Neural cell (in vitro differentiated cells): ENCODE results near the gene POMT2. TPM values are rescaled to one million over a fixed set of nuclear protein-coding genes. Genes with fewer than 3 reads are reported as not detected.

Experiments used
- H2AFZ ChIP-seq: fragments of 200-600, 300-800 bp; sonication (generic), shearing (Covaris generic); 2 replicates; pipeline ENCODE4 v1.6.0; 2014; ENCODE audit warnings: low read depth, mild to moderate bottlenecking, antibody characterized with exemption, low read length, moderate library complexity
- H3F3A ChIP-seq: fragments of 200-600 bp; shearing (Covaris generic); 2 replicates; pipeline ENCODE4 v1.6.1; 2016; ENCODE audit warnings: mild to moderate bottlenecking, moderate library complexity, mixed read lengths, antibody characterized with exemption, low read length; ENCODE audit not compliant: insufficient read depth, poor library complexity, severe bottlenecking
- H3K27ac ChIP-seq: fragments of 200-600, 300-800 bp; sonication (generic), shearing (Covaris generic); 2 replicates; pipeline ENCODE4 v1.5.1; 2014; ENCODE audit warnings: mild to moderate bottlenecking, low read length, moderate library complexity
- H3K27me3 ChIP-seq: fragments of 300-800, 200-600 bp; sonication (generic), shearing (Covaris generic); 2 replicates; pipeline ENCODE4 v1.6.0; 2014; ENCODE audit warnings: mild to moderate bottlenecking, low read depth, low read length, moderate library complexity; ENCODE audit not compliant: insufficient read depth
- H3K36me3 ChIP-seq: fragments of 300-800, 200-600 bp; sonication (generic), shearing (Covaris generic); 2 replicates; pipeline ENCODE4 v1.5.1; 2014; ENCODE audit warnings: mild to moderate bottlenecking, antibody characterized with exemption, low read length, moderate library complexity; ENCODE audit not compliant: insufficient read depth
- H3K4me2 ChIP-seq: fragments of 300-800, 200-600 bp; sonication (generic), shearing (Covaris generic); 2 replicates; pipeline ENCODE4 v1.6.0; 2014; ENCODE audit warnings: mild to moderate bottlenecking, low read length
- H3K4me3 ChIP-seq: fragments of 300-800, 200-600 bp; sonication (generic), shearing (Covaris generic); 2 replicates; pipeline ENCODE4 v1.5.1; 2014; ENCODE audit warnings: mild to moderate bottlenecking, low read length, moderate library complexity
- H3K79me2 ChIP-seq: fragments of 200-600 bp; shearing (Covaris generic); replicated peaks from 2 replicates; pipeline ENCODE4 v1.6.0; 2014; ENCODE audit warnings: mild to moderate bottlenecking, low read length, moderate library complexity; ENCODE audit not compliant: insufficient read depth
- H3K9ac ChIP-seq: fragments of 300-800, 200-600 bp; sonication (generic), shearing (Covaris generic); 2 replicates; pipeline ENCODE4 v1.6.1; 2016; ENCODE audit warnings: mild to moderate bottlenecking, low read length, mixed read lengths
- H3K9me2 ChIP-seq: fragments of 200-600 bp; shearing (Covaris generic); 2 replicates; pipeline ENCODE4 v1.6.1; 2016; ENCODE audit warnings: mild to moderate bottlenecking, low read length, mixed read lengths; ENCODE audit not compliant: insufficient read depth
- H3K9me3 ChIP-seq: fragments of 200-600, 300-800 bp; sonication (generic), shearing (Covaris generic); 2 replicates; pipeline ENCODE4 v1.6.1; 2016; ENCODE audit warnings: mild to moderate bottlenecking, mixed run types, low read length, moderate library complexity, mixed read lengths
- H4K20me1 ChIP-seq: fragments of 200-600 bp; shearing (Covaris generic); 2 replicates; pipeline ENCODE4 v1.6.1; 2016; ENCODE audit warnings: mild to moderate bottlenecking, mixed run types; ENCODE audit not compliant: insufficient read depth
- EP300 ChIP-seq: fragments of 450-650 bp; conservative IDR thresholded peaks from 2 replicates; pipeline ENCODE4 v1.6.1; 2014; ENCODE audit warnings: antibody characterized with exemption, mild to moderate bottlenecking, moderate library complexity; ENCODE audit not compliant: poor library complexity, severe bottlenecking
- EZH2 ChIP-seq: fragments of 200-600, 300-800 bp; shearing (Covaris generic), sonication (generic); IDR thresholded peaks from 2 replicates; pipeline ENCODE4 v1.6.1; 2014; ENCODE audit warnings: antibody characterized with exemption, low read length, borderline replicate concordance, mild to moderate bottlenecking; ENCODE audit not compliant: insufficient read depth, poor library complexity, severe bottlenecking
- MXI1 ChIP-seq: fragments of 450-650 bp; conservative IDR thresholded peaks from 2 replicates; pipeline ENCODE4 v1.6.1; 2014; ENCODE audit warnings: antibody characterized with exemption, mild to moderate bottlenecking; ENCODE audit not compliant: poor library complexity, severe bottlenecking
- POLR2AphosphoS5 ChIP-seq: IDR thresholded peaks from 2 replicates; pipeline ENCODE4 v1.6.1; 2012
- RAD21 ChIP-seq: fragments of 450-650 bp; conservative IDR thresholded peaks from 2 replicates; pipeline ENCODE4 v1.6.1; 2014; ENCODE audit warnings: antibody characterized with exemption, mild to moderate bottlenecking, moderate library complexity
- SMC3 ChIP-seq: fragments of 450-650 bp; conservative IDR thresholded peaks from 2 replicates; pipeline ENCODE4 v1.6.1; 2014; ENCODE audit warnings: antibody characterized with exemption, mild to moderate bottlenecking, moderate library complexity; ENCODE audit not compliant: poor library complexity
- TAF1 ChIP-seq: IDR thresholded peaks from 2 replicates; pipeline ENCODE4 v1.6.1; 2012; ENCODE audit warnings: low read depth
- polyA plus RNA-seq: library from polyadenylated mRNA; depleted of rRNA; stranded (reverse); fragments of >200 nt; gene quantifications from 2 replicates; pipeline ENCODE4 v1.2.3, GENCODE V29; 2014
- TF ChIP-seq, protein P1 (sequence below): IDR thresholded peaks from 2 replicates; pipeline ENCODE4 v1.6.1; 2012; ENCODE audit warnings: borderline replicate concordance
- TF ChIP-seq, protein P2 (sequence below): fragments of 450-650 bp; IDR thresholded peaks from 2 replicates; pipeline ENCODE4 v1.5.1; 2014; ENCODE audit warnings: antibody characterized with exemption, mild to moderate bottlenecking, moderate library complexity; ENCODE audit not compliant: poor library complexity, severe bottlenecking

Gene POMT2
- polyA plus RNA-seq, 1 donor from 2014 or later, result 9.6 TPM

DNA sequence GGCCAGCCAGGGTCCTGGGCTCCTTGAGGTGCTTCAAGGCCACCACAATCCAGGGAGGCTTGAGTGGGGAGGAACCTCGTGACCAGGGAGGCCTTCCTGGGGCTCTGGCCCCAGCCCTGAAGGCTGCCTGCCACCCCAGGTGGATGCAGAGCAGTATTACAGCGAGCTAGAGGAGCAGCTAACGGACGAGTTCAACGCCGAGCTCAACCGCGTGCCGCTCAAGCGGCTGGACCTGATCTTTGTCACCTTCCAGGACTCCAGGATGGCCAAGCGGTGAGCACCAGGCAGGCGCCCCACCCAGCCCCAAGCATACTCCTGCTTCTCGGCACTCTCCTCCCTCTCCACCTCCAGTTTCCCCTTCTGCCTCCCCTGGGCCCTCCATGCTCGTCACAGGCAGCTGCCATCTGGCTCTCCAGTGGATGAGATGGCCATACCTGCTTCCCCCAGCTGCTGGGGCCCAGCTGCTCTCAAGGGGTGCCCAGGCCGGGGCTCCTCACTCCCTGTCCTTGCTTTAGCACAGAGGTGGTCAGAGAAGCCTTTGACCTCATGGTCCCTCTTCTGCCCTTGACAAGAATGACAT, 80.3 kb downstream of the POMT2 start:
- H2AFZ ChIP-seq, result no peak overlapping the region
- no peaks in the 10 kb centered on the region for H3K27me3 ChIP-seq
- H3K79me2 ChIP-seq, result no peaks in the 10 kb centered on the region
- no peaks in the 10 kb centered on the region for H3K9me2 ChIP-seq
- TF ChIP-seq MXI1, result no peak
- no peak for TF ChIP-seq TAF1
- no peak for TF ChIP-seq EZH2
- H3K36me3 ChIP-seq, result no peaks in the 10 kb centered on the region
- H3K4me3 ChIP-seq, result no peak overlapping the region
- H3K4me2 ChIP-seq, result no peak overlapping the region
- H3K9ac ChIP-seq, result no peak overlapping the region
- H3K9me3 ChIP-seq, result no peaks in the 10 kb centered on the region
- H3F3A ChIP-seq, result no peaks in the 10 kb centered on the region
- no peak overlapping the region for H3K27ac ChIP-seq
- no peaks in the 10 kb centered on the region for H4K20me1 ChIP-seq

DNA sequence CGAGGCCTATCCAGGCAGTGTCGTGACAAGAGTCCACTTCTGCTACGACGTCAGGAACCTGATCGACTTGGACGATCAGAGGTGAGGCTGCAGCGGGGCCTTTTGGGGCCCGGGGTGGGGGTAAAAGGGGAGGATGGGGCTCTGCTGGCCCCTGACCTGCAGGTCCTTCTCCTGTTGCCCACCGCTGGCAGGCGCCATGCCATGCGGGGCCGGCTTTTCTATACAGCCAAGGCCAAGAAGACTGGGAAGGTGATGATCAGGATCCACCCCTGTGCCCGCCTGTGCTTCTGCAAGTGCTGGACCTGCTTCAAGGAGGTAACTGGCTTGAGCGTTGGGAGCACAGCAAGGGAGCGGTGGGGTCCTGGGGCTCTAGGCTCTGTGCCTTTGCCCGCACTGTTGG, 81.3 kb downstream of the POMT2 start:
- H3K9ac ChIP-seq, result no peak overlapping the region
- no peaks in the 10 kb centered on the region for H3K79me2 ChIP-seq
- no peaks in the 10 kb centered on the region for H3K9me2 ChIP-seq
- H2AFZ ChIP-seq, result no peak overlapping the region
- no peaks in the 10 kb centered on the region for H3K36me3 ChIP-seq
- TF ChIP-seq POLR2AphosphoS5 (no peak), MXI1 (no peak)
- TF ChIP-seq, protein P1, sequence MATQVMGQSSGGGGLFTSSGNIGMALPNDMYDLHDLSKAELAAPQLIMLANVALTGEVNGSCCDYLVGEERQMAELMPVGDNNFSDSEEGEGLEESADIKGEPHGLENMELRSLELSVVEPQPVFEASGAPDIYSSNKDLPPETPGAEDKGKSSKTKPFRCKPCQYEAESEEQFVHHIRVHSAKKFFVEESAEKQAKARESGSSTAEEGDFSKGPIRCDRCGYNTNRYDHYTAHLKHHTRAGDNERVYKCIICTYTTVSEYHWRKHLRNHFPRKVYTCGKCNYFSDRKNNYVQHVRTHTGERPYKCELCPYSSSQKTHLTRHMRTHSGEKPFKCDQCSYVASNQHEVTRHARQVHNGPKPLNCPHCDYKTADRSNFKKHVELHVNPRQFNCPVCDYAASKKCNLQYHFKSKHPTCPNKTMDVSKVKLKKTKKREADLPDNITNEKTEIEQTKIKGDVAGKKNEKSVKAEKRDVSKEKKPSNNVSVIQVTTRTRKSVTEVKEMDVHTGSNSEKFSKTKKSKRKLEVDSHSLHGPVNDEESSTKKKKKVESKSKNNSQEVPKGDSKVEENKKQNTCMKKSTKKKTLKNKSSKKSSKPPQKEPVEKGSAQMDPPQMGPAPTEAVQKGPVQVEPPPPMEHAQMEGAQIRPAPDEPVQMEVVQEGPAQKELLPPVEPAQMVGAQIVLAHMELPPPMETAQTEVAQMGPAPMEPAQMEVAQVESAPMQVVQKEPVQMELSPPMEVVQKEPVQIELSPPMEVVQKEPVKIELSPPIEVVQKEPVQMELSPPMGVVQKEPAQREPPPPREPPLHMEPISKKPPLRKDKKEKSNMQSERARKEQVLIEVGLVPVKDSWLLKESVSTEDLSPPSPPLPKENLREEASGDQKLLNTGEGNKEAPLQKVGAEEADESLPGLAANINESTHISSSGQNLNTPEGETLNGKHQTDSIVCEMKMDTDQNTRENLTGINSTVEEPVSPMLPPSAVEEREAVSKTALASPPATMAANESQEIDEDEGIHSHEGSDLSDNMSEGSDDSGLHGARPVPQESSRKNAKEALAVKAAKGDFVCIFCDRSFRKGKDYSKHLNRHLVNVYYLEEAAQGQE, result no peak
- H3K27ac ChIP-seq, result no peak overlapping the region
- no peak overlapping the region for H3K4me2 ChIP-seq
- H3K4me3 ChIP-seq, result no peak overlapping the region
- no peaks in the 10 kb centered on the region for H3F3A ChIP-seq
- no peaks in the 10 kb centered on the region for H3K27me3 ChIP-seq
- no peaks in the 10 kb centered on the region for H3K9me3 ChIP-seq
- H4K20me1 ChIP-seq, result no peaks in the 10 kb centered on the region

DNA sequence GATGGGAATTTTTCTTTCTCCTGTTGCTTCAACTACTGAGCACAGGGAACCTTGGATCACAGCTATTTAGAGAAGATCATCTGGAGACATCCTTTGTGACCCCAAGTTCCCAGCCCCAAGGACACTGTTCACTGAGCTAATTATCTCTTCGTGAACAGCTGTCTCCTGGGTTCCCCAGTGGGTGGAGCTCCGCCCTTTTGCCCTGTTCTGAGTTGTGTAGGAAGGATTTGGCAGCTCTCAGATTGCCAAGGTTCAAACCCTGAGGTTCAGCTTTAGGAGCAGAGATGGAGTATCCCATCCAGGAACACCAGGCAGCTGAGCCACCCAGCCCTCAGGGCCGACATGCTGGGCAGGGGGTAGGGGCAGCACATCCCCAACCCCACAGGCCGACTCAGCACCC, 81.7 kb downstream of the POMT2 start:
- Histone ChIP-seq H3F3A (no peaks in the 10 kb centered on the region), H3K27ac (no peak overlapping the region), H3K9ac (no peak overlapping the region), H3K9me3 (no peaks in the 10 kb centered on the region), H4K20me1 (no peaks in the 10 kb centered on the region), H3K36me3 (no peaks in the 10 kb centered on the region), H3K27me3 (no peaks in the 10 kb centered on the region), H3K4me2 (no peak overlapping the region), H3K9me2 (no peaks in the 10 kb centered on the region), H3K79me2 (no peaks in the 10 kb centered on the region), H2AFZ (no peak overlapping the region), H3K4me3 (no peak overlapping the region)
- TF ChIP-seq EP300, result no peak
- no peak for TF ChIP-seq TAF1
- TF ChIP-seq POLR2AphosphoS5, result no peak
- TF ChIP-seq, protein P2, sequence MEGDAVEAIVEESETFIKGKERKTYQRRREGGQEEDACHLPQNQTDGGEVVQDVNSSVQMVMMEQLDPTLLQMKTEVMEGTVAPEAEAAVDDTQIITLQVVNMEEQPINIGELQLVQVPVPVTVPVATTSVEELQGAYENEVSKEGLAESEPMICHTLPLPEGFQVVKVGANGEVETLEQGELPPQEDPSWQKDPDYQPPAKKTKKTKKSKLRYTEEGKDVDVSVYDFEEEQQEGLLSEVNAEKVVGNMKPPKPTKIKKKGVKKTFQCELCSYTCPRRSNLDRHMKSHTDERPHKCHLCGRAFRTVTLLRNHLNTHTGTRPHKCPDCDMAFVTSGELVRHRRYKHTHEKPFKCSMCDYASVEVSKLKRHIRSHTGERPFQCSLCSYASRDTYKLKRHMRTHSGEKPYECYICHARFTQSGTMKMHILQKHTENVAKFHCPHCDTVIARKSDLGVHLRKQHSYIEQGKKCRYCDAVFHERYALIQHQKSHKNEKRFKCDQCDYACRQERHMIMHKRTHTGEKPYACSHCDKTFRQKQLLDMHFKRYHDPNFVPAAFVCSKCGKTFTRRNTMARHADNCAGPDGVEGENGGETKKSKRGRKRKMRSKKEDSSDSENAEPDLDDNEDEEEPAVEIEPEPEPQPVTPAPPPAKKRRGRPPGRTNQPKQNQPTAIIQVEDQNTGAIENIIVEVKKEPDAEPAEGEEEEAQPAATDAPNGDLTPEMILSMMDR, result no peak
- no peak for TF ChIP-seq RAD21
- no peak for TF ChIP-seq SMC3
- TF ChIP-seq MXI1, result no peak
